HuH-7 (cell line): ENCODE results near the gene LRRFIP1.
"Not testable (repeated sequence)": the region's sequence is repeated elsewhere in the genome, so short reads cannot be mapped to it uniquely, and the experiment has no call there.

Experiments used
- DNase-seq: peaks from one replicate; pipeline ENCODE4 v3.0.0; 2011; ENCODE audit warnings: low spot score

Gene LRRFIP1, protein sequence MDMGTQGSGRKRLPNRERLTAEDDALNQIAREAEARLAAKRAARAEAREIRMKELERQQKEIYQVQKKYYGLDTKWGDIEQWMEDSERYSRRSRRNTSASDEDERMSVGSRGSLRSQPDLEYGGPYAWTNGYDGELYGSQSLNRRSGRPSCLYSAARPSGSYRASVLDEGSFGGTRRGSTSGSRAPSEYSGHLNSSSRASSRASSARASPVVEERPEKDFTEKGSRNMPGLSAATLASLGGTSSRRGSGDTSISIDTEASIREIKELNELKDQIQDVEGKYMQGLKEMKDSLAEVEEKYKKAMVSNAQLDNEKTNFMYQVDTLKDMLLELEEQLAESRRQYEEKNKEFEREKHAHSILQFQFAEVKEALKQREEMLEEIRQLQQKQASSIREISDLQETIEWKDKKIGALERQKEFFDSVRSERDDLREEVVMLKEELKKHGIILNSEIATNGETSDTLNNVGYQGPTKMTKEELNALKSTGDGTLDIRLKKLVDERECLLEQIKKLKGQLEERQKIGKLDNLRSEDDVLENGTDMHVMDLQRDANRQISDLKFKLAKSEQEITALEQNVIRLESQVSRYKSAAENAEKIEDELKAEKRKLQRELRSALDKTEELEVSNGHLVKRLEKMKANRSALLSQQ

DNA sequence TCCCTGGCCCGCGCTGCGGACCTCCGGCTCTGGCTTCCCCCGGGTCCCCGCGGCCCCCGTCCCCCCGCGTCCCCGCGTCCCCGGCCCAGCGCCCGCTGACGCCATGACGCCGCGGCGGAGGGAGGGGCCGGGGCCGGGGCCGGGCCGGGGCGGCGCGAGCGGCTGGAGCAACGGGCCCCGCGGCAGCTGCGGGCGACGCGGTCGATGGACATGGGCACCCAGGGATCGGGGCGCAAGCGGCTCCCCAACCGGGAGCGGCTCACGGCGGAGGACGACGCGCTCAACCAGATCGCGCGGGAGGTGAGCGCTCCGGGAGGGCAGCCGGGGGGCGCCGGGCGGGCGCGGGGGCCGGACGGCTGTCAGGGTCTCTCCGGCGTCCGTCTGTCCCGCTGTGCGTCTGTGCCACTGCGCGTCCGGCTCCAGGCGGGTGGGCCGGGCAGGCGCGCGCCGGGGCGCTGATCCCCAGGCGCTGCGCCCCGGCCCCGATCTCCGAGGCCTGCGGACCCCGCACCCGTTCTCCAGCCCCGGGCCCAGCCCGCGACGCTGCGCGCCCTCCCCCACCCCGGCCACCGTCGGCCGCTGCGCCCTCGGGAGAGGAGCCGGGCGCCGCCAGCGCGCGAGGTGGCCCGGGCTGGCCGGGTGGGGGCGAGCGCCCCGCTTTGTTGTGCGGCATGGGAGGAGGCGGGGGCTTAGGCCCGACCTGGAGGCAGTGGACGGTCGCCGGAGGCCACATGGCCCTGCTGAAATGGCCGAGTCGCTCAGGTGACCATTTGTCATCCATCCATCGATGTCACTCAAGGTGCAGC, at the start of gene LRRFIP1:
TSS of gene LRRFIP1 (plus strand) at position 147 of the 806 bp plus-strand sequence. CDS start at position 205, 58 bp downstream.
- peak; percentile 62 for DNase-seq

DNA sequence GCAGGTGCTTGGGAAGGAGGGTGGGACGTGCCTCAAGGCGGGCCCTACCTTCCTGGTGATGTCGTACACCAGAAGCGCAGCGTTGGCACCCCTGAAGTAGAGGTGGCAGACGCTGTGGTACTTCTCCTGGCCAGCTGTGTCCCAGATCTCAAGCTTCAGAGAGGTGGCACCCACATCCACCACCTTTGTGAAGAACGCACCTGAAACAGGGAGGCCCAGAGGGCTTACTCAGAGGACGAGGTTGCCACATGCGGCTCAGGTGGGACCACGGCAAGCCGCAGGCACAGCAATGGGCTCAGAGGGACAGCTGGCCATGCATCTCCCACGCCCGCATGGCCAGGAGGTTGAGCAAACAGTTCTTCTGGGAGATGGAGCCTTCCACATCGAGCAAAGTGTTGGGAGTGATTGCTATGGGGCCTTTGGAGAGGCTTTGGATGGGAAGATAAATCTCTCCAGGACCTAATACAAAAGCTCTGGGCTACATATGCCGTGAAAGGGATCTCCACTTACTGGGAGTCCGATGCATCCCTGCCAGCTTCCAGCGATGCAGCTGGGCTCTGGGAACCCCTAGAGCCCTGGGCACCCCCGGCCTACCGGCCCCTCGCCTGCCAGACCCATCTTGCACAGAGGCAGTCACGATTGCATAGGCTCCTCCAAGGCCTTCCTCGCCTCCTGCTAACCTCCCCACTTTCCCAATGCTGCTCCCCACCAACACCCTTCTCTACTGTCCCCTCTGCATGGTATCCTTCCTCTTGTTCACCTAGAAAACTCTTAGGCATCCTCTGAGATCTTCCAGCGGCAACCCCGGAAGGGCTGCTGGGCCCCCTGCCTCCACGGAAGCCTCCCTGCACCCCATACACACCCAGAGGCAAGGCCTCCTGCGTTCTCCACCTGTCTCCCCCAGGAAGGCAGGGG, 49.2 kb upstream of the LRRFIP1 start:
- DNase-seq: no peak

DNA sequence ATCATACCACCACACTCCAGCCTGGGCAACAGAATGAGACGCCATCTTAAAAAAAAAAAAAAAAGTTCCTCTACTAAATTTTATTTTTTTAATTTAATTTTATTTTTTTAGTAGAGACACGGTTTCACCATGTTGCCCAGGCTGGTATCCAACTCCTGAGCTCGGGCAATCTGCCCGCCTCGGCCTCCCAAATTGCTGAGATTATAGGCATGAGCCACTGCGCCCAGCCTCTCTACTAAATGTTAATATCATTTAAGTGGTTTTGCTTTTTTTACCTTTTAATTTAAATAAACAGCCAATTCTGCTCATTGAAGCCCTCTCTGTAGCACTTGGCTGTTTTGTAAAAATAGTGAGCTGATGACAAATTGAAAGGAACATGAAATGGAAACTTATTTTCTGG, 46.1 kb upstream of the LRRFIP1 start:
- DNase-seq: no peak

DNA sequence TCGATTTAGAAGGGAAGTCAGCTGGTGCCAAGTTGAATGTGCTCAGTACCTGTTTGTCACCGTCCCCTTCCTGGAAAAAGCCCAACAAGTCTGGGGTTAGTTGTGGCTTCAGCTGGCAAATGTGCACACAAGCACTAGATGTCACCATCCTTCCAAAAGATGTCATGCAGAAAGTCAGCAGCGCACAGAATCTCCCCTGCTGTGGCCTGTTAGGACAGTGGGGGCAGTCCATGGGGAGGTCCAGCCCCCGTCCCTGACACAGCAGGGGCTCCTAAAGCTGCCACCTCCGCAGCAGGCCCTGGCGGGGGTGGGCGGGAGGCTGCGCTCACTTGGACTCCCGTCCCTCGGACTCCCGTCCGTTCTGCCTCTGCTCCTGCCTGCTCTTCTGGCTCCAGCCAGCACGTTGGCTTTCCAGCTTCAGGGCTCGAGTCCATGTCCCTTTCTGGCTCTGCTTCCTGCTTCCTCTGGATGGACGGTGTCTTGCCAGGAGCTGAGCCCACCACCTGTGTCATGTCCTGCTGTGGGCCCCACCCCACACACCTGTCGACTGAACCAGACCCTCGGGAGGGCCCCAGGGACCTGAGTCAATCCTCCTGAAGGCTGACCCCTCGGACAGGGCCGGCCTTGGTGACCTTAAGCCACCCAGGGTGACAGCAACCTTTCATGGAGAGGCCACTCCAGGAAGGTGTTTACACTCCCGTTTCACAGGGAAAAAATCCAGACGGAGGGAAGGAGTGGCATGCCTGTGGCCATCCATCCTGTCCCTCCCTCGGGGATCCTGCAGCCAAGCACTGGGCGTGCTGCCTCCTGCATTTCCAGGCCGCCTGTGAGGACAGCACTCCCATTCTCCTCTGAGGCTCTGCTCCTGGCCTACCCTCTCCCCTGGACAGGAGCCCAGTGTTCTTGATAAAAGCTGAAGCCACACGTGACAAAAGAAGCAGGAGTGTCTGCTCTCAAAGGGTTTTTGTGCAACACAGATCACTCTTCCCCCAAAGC, 45.3 kb upstream of the LRRFIP1 start:
- peak; percentile 80 for DNase-seq

DNA sequence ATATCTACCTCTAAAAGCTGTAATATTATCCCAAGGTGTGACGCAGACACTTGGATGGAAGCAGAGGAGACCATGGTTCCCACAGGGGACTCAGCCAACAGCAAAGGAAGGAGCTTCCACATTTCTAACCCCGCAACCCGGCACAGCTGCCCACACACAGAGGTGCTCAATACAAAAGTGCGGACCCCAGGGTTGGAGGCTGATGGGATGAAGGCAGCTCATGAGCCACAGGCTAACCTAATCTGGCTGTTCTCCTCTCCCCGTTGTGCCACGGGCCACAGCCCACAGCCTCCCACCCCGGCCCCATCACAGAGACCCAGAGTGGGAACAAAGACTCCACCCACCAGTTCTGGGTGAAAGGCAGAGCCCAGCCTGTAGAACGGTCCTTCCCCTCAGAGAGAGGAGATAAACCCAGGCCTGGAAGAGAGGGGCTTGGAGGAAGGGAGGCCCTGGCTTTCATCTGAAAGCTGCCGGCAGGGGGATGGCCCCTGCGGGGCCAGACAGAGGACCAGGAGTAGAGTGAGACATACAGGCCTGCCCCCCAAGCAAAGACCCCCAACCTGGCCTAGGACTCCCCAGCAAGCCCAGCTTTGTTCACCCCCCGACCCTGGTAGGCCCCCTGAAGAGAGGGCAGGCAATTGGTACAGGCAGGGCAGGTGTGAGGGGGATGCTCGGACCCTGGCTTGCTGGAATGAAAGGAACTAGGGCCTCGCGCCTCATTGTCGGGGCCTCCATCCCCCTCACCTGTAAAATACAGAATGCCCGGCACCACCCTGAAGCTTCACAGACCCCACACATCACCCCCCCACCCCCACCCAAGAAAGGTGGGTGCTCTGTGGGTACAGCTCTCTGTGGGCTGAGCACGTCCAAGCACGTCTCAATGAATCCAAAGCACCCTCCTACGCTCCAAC, 43.7 kb upstream of the LRRFIP1 start:
- DNase-seq: no peak

DNA sequence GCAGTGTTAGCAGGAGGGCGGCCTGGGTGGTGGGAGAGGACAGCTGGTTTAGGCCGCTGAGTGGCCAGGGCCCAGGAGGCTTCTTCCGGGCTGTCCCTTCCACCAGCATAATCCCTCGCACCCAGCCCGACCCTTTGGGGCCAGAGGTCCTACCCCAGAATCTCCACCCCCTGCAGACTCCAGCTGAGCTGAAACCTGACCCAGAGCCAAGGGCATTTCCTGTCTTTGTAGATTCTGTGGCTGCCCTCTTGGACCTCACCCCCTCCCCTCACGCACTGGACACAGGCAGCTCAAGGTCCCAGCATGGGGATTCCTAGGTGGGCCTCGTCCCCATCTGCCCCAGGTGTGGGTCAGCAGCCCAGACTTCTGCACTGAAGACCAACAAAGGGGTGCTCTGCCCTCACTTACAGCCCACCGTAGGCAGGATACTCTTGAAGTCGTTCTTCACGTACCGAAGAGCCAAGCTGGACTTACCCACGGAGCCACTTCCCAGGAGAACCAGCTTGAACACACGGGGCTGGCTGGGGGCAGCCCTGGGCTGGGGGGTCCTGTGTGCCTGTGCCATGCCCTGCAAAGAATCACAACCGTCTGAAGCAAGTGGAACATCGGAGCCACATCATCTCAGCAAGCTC, 41.7 kb upstream of the LRRFIP1 start:
- no peak for DNase-seq

DNA sequence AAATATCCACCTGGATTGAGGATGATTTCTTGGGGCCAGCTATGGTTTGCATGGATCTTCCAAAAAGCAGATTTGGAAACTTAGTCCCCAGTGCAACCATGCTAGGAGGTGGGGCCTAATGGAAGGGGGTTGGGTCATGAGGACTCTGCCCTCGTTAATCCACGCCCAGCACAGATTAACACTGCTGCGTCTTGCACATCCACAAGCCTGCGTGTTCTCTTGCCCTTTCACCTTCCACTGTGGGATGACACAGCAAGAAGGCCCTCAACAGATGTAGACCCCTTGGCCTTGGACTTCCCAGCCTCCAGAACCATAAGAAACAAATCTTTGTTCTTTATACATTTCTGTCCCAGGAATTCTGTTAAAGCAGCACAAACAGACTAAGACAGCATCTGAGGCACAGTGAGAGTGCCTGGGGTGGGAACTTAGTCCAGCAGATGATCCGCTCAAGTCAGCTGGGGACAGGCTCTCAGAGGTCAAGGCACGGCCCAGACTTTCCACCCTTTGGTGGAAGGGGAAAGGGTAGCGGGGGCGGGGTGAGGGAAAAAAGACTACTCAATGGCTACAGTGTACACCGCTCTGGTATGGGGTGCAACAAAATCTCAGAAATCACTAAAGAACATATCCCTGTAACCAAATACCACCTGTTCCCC, 39.2 kb upstream of the LRRFIP1 start:
- no peak for DNase-seq

DNA sequence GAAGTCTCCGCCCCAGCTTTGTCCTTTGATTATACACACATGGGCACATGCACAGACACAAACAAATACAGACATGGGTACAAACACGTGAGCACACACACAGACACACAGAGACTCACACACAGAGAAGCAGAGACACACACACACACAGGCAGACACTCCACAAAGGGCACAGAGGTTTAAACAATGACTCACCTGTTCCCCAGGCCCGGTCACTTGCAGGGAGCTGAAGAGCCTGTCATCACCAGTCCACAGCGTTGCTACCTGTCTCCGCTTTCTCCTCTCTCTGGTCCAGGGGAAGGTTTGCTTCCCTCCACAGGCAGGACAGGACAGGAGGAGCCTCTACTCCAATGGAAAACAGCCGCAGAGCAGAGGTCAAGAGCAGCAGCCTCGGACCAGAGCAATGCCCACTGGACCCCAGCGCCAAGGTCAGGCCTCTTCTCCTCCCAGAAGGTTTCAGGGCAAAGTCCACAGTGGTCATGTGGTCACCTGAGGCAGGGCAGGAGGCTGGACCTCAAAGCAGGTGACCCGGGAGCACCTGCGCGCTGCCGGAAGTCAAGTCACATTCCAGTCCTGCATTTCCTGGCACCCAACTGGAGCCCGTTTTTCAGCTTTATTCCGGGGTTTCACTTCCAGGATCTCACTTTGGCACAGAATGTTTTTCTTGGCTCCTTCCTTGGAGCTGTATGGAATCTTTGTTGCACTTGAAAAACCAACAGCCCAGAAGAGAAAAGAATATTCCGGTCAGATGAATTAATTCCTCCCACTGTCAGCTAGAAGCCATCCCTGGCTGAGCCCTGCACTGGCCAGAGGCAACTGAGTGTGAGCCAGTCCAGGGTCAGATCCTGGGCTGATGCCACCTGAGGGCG, 36.9 kb upstream of the LRRFIP1 start, which contains the start of gene RAB17:
TSS of gene RAB17 (minus strand) at position 463 of the 869 bp plus-strand sequence. CDS start 4,580 bp downstream, outside the sequence.
- DNase-seq: peak; percentile 41

DNA sequence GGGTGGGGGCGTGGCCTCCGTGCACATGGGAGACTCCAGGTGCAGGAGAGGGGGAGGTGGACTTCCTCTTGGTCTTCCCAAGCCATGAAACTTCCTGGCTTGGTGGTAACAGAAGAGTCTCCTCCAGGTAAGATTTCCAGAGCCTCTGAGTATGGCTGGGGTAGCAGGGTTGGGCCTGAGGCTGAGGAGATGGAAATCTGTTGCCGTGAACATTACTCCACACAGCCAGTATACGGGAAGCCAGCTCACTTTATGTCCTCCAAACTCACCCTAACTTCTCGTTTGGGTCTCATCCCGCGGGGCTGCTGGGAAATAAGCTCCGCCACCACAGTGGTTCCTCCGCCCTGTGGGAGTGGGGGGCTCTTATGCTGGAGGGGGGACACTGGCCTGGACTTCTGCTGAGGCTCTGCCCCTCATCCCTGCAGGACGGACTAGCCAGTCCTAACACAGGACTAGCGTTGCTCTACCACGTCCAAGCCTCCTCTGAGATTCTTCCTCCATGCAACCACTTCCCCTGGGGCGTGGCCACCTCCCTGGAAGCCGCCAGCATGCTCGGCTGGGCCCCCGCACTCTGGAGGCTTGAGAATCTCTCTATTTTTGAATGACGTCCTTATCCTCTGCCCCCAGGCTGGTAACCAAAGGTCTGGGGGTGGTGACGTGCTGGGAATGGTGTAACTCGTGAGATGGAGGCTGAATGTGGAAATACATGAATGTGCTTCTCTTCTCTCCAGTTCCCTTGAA, 36.1 kb upstream of the LRRFIP1 start:
- no peak for DNase-seq

DNA sequence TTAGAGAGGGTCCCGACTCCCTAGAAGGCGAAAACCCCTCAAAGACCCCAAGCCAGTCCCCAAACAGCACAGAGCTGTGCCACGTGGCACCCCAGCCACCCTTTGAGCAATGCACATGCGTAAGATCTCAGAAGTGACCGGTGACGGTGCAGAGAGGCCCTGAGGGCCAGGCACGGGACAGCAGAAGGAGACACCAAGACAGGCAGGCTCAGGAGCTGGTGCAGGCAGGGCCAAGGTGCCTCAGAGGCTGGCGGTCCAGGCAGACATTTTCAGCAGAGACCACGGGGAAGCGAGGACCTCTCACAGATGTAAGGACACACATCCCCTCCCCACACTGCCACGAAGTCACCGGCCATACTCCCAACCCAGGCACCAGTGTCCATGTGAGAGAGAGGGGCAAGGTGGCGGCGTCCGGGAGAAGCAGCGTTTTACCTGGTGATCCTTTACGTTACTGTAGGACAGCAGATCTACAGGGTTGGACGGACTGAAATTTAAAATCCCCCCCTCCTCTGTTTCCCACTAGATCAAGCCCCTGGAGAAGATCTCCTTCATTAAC, 34.9 kb upstream of the LRRFIP1 start:
- DNase-seq: no peak

DNA sequence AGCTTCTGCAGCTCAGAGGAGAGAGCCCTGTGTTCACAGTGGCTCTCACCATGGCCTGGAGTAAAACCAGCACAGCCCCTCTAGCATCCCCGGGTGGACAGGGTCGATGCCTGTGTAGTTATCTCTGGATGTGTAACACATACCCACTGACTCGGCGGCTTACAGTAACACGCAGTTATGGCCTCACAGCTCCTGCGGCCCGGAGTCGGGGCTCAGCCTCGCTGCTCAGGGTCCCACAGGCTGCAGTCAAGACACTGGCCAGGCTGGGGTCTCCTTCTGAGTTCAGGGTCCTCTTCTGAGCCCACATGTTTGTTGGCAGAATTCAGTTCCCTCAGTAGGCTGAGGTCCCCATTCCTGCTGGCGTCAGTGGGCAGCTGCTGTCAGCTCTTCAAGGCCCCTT, 34.4 kb upstream of the LRRFIP1 start:
- DNase-seq: no peak

DNA sequence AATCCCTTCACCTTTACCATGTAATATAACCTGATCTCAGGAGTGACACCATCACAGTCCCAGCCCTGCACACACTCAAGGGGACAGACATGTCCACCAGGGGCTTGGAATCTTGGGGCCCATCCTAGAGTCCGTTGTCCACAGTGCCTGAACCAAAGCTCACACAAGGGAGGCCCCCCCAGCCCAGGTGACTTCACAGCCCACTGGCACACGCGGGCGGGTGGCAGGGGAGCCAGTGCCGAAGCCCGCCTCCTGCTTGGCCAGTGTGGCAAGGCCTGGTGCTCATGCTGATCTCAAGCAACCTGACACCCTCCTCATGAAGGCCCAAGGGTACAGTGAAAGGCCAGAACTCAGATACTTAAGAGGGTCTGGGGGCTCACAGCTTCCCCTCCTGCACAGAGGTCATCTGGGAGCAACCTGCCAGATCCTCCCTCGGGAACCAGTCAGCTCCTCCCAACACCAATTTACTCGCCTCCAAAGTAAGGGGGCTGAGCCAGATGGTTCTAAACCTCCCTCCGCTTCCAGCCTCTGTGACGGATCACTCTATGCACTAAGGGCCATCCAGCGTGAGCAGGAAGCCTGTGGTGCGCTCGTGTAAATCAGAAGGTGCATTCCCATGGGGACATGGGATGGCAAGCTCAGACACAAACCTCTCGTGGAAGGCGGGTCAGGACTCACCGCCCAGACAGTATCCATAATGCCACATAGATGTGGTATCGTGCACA, 33.6 kb upstream of the LRRFIP1 start:
- DNase-seq: no peak

DNA sequence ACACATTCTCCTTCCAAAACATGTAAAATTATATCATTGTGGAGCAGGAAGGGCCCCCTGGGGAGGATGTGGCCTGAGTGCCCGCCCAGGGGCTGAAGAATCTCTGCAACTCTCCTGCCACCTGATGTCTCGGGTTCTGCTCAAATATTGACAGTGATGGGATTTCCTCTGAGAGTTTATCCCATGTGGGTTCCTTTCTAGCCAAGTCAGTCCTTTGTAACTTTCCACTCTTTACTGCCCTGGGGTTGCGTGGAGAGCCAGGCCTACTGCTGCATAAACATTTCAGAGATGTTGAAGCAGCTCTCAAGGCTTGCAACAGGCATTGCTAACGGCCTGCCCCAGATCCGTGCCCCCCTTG, 32.9 kb upstream of the LRRFIP1 start:
- DNase-seq: peak; percentile 67

DNA sequence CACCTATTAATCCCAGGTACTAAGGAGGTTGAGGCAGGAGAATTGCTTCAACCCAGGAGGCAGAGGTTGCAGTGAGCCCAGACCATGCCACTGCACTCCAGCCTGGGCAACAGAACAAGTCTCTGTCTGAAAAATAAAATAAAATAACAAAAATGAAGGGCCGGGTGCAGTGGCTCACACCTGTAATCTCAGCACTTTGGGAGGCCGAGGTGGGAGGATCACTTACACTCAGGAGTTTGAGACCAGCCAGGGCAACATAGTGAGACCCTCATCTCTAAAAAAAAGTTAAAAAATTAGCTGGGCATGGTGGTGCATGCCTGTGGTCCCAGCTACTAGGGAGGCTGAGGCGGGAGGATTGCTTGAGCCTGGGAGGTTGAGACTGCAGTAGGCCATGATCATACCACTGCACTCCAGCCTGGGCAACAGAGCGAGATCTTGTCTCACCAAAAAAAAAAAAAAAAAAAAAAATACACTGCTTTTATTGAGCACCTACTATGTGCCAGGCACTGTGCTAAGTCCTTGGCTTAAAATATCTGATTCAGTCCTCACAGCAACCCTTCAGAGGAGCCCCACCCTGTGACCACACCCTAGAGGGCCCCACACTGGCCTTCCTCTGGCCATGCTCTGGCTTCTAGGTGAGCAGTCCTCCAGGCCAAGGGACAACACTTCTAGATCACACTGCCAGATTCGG, 31.4 kb upstream of the LRRFIP1 start:
- not testable (repeated sequence) for DNase-seq
